GM10847 (cell line): ENCODE measurements around the gene ANKRD29.

Experiments used
- POLR2A ChIP-seq: IDR thresholded peaks from 2 replicates; pipeline ENCODE4 v1.6.1; 2011; ENCODE audit not compliant: insufficient read length; ENCODE audit errors: extremely low read depth

ANKRD29 gene

GRCh38 chr18:23570912-23571504 is 91.7 kb downstream of the ANKRD29 start:
- no peak for TF ChIP-seq POLR2A

DNA sequence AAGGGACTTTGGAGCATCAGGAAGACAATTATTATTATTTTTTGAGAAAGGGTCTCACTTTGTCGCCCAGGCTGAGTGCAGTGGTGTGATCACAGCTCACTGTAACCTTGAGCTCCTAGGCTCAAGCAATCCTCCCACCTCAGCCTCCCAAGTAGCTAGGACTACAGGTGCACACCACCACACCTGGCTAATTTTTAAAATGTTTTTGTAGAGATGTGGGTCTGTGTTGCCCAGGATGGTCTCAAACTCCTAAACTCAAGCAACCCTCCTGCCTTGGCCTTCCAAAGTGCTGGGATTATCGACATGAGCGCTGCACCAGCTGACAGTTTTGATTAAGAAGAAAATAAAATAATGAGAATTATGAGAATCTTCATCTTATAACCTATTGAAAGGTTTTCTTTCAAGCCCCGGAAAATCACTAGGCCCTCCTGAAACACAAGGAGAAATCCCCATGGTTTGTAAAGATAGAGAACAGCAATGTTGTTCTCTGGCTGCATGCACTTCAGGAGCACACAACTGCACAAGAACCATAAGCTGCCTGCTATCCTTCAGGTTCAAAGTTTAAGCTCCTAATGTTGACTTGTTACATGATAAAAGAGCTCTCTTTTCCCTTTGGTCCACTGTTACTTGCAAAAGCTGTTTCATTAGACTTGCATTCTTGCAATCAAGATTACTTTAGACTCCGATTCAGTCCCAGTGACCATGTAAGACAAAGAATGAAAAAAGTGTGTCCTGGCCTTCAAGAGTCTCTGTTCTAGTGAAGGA is 93.2 kb downstream of the ANKRD29 start:
- no peak for TF ChIP-seq POLR2A

GRCh38 chr18:23568281-23569138 is 94.2 kb downstream of the ANKRD29 start:
- TF ChIP-seq POLR2A, result no peak

GRCh38 chr18:23567671-23568070 is 95.0 kb downstream of the ANKRD29 start:
- no peak for TF ChIP-seq POLR2A

DNA sequence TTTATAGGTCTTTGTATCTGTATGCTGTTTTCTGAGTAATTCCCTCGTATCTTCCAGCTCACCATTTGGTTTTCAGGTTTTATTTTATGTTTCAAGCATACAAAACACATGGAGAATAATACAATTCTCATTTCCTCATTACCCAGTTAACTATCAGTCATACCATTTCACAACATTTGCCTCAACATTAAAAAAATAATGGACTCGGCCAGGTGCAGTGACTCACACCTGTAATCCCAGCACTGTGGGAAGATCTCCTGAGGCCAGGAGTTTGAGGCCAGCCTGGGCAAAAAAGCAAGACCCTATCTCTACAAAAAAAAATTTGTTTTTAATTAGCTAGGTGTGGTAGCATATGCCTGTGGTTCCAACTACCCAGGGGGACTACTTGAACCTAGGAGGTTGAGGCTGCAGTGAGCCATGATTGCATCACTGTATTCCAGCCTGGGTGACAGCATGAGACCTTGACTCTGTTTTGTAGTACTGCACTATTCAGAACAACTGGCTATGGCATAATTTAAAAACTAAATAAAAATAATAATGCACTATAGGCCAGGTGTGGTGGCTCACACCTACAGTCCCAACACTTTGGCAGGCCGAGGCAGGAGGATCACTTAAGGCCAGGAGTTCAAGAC is 96.7 kb downstream of the ANKRD29 start:
- no peak for TF ChIP-seq POLR2A

DNA sequence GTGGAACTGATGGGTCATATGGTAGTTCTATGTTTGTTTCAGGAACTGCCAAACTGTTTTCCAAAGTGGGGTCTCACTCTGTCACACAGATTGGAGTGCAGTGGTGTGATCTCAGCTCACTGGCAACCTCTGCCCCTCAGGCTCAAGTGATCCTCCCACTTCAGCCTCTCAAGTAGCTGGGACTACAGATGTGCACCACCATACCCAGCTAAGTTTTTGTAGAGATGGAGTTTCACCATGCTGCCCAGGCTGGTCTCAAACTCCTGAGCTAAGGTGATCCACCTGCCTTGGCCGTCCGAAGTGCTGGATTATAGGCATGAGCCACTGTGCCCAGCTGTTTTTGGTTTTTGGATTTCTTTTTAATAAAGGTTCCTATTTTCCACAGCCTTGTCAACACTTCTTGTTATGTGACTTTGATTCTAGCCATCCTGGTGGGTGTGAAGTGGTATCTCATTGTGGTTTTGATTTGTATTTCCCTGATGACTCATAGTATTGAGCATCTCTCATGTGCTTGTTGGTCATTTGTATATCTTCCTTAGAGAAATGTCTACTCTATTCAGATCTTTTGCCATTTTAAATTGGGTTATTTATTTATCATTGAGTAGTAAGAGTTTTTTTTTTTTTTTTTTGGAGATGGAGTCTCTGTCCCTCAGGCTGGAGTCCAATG is 99.2 kb downstream of the ANKRD29 start:
- no peak for TF ChIP-seq POLR2A

DNA sequence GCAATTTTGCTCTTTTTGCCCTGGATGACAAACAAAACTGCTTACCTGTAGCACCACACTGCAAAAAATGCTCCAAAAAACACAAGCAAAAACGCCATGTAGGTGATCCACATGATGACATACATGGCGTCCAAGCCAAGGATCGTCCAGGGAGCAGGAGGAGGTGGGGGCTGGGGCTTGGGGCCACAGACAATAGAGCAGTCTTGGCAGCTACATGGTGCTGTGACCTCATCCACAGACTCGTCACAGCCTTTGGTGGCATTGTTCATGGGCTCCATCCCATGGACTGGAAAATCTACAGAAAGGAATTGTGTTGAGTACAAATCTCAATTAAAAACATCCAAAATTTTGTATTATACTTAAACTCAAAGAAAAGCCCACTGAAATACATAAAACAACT is 102.5 kb downstream of the ANKRD29 start:
- no peak for TF ChIP-seq POLR2A

DNA sequence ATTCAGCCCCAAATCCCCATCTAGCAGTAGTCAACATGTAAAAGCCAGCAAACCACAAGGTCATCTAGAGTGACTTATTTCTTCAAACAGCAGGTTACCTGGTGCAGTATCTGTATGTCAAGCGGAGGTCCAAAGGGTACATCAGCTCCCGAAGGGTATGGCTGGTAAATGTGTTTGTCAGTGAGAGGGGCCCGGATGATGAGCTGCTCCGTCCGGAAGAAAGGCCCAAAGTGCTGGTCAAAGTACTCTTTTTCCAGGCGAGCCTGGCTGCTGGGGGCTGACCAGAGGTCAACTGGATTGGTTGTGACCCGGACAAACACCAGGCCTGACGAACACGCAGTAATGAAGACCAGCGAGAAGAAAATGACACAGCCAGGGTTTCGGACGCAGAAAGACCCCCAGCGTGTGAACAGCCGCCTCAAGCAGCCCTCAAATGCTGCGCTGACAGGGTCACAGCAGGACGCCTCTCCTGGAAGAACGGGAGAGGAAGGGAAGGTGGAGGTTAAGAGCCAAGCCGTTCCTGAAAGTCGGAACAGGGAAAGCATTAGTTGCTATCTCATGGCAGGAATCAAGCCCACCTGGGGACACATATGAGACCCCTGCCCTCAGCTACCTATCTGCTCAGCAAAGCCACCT is 106.4 kb downstream of the ANKRD29 start:
- no peak for TF ChIP-seq POLR2A

GRCh38 chr18:23553887-23554286 is 108.8 kb downstream of the ANKRD29 start:
- TF ChIP-seq POLR2A, result no peak

DNA sequence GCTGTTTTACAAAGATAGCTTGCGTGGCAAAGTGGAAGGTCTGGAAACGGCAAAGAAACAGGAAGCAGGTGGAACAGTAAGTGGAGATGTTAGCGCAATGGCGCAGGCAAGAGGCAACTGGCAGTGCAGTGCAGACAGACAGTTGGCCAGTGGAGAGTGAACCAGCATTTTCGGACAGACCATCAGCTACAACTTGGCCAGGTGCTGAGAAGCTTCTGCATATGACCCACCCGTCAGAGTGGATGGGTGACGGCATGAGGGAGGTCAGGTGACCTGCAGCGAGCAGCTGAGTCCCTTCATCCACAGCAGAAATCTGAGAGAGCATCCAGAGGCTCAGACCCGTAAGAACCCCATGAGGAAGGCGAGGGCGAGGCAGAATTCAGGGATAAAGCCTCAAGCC is 110.2 kb downstream of the ANKRD29 start:
- TF ChIP-seq POLR2A, result no peak

DNA sequence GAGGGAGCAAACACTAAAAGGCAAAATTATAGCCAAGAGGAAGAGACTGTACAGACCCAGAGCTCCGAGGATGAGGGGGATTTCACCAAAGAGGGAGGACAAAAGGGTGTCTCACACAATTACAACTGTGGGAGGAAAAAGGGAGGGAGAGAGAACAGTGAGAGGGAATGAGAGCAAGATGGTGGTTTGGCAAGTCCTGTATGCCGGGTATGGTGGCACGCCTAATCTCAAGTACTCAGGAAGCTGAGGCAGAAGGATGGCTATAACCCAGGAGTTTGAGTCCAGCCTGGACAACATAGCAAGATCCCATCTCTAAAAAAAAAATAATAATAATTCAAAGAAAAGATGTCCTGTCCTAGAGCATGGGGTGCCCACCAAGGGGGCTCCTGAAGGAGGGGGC is 110.7 kb downstream of the ANKRD29 start:
- TF ChIP-seq POLR2A, result no peak

- TF ChIP-seq POLR2A, result no peak
Measured at GRCh38 chr18:23550898-23551297, 111.8 kb downstream of the ANKRD29 start.
